Left kidney (tissue), 2 donors: ENCODE data around the gene ADSL. TPM values are rescaled to one million over a fixed set of nuclear protein-coding genes. Genes with fewer than 3 reads are reported as not detected.

Experiments used
- DNase-seq: peaks from one replicate; pipeline ENCODE4 v3.0.0-alpha.2; 2013
- polyA plus RNA-seq: library from polyadenylated mRNA; unstranded; fragments of 120-200 nt; gene quantifications from one replicate; pipeline ENCODE4 v1.2.1, GENCODE V29; 2013; ENCODE audit not compliant: insufficient read length

ADSL gene
- polyA plus RNA-seq, 1 donor, result 119 TPM

GRCh38 chr22:40417041-40417440 is 70.7 kb downstream of the ADSL start:
- no peak for DNase-seq

GRCh38 chr22:40417881-40418280 is 71.6 kb downstream of the ADSL start:
- DNase-seq, result no peak

GRCh38 chr22:40418366-40419201 is 72.3 kb downstream of the ADSL start:
- DNase-seq, result peak; percentile 72

DNA sequence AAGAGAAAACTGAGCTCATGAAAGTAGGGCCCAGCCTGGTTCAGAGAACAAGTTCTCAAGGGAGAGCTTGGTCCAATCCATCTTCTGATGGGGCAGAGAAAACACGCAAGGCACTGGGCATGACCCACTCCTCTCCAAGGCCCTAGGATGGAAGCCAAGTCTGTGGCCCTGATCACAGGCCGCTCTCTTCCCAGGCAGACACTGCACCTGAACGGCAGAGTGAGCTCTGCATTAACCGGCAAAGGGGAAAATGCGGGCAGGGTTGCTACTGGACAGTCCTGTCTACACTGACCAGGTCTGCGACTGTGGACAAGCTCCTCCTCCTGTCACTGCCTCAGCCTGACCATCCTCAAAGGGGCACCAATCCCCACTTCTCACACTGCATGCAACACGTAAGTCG is 73.4 kb downstream of the ADSL start:
- DNase-seq, result no peak

DNA sequence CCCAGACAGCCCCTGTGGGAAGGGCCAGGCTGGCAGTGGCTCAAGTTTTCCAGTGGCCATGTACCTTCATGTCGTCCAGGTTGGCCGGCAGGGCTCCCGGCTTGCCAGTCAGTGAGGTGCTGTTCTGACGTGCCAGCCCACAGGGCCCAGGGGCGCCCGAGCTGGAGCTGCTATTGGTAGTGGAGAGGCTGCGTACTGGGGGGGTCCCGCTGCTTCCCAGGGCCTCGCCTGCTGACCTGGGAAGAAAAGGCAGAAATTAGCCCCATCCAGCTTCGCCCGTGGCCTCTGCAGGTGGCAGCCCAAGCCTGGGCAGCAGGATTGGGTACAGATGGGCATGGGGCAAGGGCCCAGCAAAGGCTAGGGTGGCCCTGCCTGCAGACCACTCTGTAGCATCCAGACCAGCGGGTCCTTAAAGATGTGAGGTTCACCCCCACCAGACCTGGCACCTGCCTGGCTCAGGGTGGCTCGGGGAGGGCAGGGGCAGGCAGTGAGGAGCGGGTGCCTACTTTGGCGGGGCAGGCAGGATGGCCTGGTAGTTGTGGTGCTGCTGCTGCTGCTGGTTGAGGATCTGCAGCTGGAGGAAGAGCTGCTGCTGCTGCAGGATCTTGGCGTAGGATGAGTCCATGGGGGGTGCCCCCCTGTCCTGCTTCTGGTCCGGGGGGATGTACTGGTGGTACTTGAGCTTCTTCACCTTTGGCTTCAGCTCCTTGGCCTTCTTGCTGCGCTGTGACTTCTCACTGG is 74.2 kb downstream of the ADSL start:
- no peak for DNase-seq

GRCh38 chr22:40421082-40421350 is 74.7 kb downstream of the ADSL start:
- no peak for DNase-seq

- no peak for DNase-seq
Observed at GRCh38 chr22:40421941-40422340, 75.6 kb downstream of the ADSL start.

- DNase-seq, result no peak
Observed at GRCh38 chr22:40422558-40423309, 76.4 kb downstream of the ADSL start.

GRCh38 chr22:40423310-40423688 is 77.0 kb downstream of the ADSL start:
- no peak for DNase-seq

GRCh38 chr22:40423882-40424640 is 77.8 kb downstream of the ADSL start:
- DNase-seq, result no peak

DNA sequence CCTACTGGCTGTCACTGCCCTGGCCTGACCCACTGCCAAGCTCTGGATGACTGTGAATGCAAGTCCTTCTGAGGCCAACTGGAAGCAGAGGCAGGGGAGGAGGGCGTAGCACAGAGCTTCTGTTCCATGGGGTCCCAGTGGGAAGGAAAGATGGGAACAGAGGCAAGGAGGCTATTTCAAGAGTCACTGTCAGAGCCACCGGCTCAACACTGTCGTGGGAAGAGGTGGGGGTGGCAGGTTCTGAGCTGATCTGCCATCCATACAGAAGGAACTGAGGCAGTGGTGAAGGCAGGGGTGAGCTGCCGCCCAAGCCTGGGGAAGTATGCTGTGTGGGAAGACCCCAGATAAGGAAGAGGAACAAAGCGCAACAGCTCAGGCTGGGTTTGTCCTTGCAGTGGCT is 78.8 kb downstream of the ADSL start:
- no peak for DNase-seq

GRCh38 chr22:40426594-40427333 is 80.5 kb downstream of the ADSL start:
- DNase-seq, result no peak

- DNase-seq, result no peak
Observed at GRCh38 chr22:40428796-40429195, 82.5 kb downstream of the ADSL start.

DNA sequence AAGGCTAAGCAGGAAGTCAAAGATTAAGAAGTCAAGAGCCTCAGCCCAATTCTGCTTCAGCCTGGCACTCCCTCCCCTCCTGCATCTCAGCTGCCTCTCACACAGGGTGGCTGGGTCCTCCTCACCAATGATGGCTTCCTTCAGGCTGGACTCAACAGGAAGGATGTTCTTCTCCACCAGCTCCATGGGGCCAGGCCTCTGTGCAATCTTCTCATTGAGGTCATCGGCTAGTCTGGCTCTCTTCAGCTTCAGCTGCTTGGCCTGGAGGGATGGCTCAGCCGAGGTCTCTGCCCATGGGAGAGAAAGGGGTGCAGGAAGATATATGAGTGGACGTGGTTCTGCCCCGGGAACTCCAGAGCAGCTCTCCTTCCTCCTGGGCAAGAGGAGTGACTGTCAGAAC is 83.2 kb downstream of the ADSL start:
- no peak for DNase-seq

GRCh38 chr22:40430991-40431390 is 84.7 kb downstream of the ADSL start:
- DNase-seq, result no peak

GRCh38 chr22:40432157-40432556 is 85.9 kb downstream of the ADSL start:
- no peak for DNase-seq

DNA sequence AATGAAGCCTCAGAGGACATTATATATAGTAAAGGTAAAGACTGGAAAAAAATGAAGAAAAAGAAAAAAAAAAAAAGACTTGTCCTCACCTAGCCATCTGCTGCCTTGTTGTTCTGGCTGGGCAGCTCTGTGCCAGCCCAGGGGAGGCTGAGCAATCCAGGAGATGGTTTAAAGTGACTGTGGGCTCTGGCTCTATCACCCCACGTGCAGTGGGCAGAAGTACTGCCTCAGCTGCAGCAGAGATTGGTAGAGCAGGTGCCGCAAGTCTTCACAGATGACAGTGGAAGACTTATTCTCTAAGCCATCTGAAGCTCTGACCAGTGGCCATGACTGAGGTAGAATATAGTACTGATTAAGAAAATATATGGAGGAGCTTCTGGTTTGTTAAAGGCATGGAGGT is 86.3 kb downstream of the ADSL start:
- DNase-seq, result no peak

DNA sequence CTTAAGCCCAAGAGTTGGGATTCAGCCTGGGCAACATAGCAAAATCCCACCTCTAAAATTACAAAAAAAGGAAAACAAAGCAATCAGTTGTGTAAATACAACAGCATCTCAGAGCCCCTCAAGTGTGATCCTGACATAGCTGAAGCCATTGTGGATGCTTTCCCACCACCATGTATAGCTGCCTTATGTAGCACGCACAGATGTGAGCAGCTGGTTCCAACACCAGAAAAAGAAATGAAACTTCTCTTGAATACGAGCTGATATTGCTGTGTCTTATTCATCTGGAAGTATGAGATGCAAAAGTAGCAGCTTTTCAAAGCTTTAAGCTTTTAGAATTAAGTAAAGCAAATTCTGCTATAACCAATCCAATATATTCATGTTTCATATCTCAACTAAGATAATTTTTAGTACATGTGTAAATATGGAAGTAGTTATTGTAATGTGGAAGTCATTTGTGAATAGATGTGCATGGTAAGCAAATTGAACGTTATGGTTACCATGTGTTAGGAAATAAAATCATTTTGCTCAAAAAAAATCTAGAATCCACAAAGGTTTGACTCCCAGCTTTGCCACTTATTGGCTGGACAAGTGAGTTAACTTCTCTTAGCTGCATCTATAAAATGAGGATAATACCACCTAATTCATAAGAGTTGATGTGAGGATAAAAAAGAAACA is 87.3 kb downstream of the ADSL start:
- DNase-seq, result no peak

- DNase-seq, result no peak
Observed at GRCh38 chr22:40434106-40434505, 87.8 kb downstream of the ADSL start.

- no peak for DNase-seq
Observed at GRCh38 chr22:40434745-40435144, 88.4 kb downstream of the ADSL start.
